HG02870 (cell line): ENCODE data around the gene OPRL1.

Experiments used
- ATAC-seq: cut with Tn5 transposase; IDR thresholded peaks from one replicate; pipeline ENCODE4 v1.9.1; 2021; ENCODE audit warnings: mild to moderate bottlenecking, moderate library complexity; ENCODE audit not compliant: unreplicated experiment

The OPRL1 gene

GRCh38 chr20:64139199-64140060 lies 59.5 kb downstream of the OPRL1 start:
- ATAC-seq, result no peak

- ATAC-seq, result no peak
Observed at GRCh38 chr20:64140061-64140931, 60.4 kb downstream of the OPRL1 start.

GRCh38 chr20:64140956-64141355 lies 61.1 kb downstream of the OPRL1 start:
- no peak for ATAC-seq

GRCh38 chr20:64142590-64142989 lies 62.7 kb downstream of the OPRL1 start:
- no peak for ATAC-seq

GRCh38 chr20:64143018-64143801 lies 63.3 kb downstream of the OPRL1 start:
- no peak for ATAC-seq

GRCh38 chr20:64144144-64144912 lies 64.4 kb downstream of the OPRL1 start:
- ATAC-seq, result no peak

GRCh38 chr20:64145458-64146300 lies 65.8 kb downstream of the OPRL1 start:
- no peak for ATAC-seq

GRCh38 chr20:64146301-64146935 lies 66.5 kb downstream of the OPRL1 start:
- ATAC-seq, result no peak

GRCh38 chr20:64146936-64147477 lies 67.1 kb downstream of the OPRL1 start:
- no peak for ATAC-seq

GRCh38 chr20:64148581-64148980 lies 68.7 kb downstream of the OPRL1 start:
- no peak for ATAC-seq

GRCh38 chr20:64149141-64149540 lies 69.3 kb downstream of the OPRL1 start:
- no peak for ATAC-seq

GRCh38 chr20:64149809-64150560 lies 70.1 kb downstream of the OPRL1 start:
- no peak for ATAC-seq
